ENCODE measurements around the gene SPATS1. TPM values are rescaled to one million over a fixed set of nuclear protein-coding genes. Genes with fewer than 3 reads are reported as not detected.

The SPATS1 gene
- total and polyA plus RNA-seq, 9 donors, result 0.25 to 1.4 (median 0.28) TPM; not detected in 6

DNA sequence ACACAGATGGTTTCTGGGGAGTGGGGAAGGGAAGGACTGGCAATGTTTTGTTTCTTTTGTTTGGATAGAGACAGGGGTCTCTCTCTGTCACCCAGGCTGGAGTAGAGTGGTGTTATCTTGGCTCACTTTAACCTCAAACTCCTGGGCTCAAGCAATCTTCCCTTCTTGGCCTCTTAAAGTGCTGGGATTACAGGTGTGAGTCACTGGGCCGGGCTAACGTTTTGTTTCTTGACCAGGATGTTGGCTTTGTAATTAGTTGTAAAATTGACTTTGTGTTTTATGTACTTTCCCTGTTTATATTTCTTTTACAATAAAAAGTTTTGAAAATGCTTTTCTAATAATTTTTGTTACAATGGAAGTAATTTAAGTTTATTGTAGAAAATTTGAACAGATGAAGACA is 10.9 kb downstream of the SPATS1 start:
- Histone ChIP-seq H3K9me3 (peaks cover 0 to 2% of the 10 kb centered on the region in 2 donors), H3K4me1 (ENCODE audit: insufficient read depth) (no peaks in the 10 kb centered on the region), H3K36me3 (no peaks in the 10 kb centered on the region), H3K4me3 (no peak overlapping the region), H3K27me3 (no peaks in the 10 kb centered on the region), H3K27ac (no peak overlapping the region)
- intact Hi-C loops (cut with DNase I), result no loop called here
- WGBS, 3 donors, result 59 to 77% (median 65%) methylated on average over 2 of the region's 2 CpGs
- TF ChIP-seq EP300 (IDR thresholded peaks at IDR 0.05), result no peak
- DNase-seq, result no peak

DNA sequence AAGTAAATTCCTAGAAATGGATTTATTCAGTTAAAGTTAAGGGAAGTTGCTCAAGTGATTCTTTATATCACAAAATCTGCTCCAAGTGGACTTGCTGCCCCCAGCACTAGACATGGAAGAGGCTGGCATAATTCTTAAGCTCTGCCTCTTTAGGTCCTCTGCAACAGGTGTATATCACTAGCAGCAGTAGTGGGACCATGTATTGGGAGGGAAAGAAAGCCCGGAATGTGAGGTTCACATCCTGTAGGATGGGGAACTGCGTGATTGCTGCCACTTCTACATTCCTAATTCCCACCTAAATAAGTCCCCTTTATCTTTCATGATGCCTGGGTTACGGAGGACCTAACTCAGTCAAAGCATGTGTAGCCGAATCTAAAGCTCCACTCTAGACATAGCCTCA is 13.2 kb downstream of the SPATS1 start:
- H3K4me3 ChIP-seq, result no peak overlapping the region
- H3K36me3 ChIP-seq, result no peaks in the 10 kb centered on the region
- intact Hi-C loops (cut with DNase I), result no loop called here
- H3K4me1 ChIP-seq (ENCODE audit: insufficient read depth), result no peaks in the 10 kb centered on the region
- H3K27me3 ChIP-seq, result no peaks in the 10 kb centered on the region
- peaks cover 0 to 2% of the 10 kb centered on the region in 2 donors for H3K9me3 ChIP-seq
- TF ChIP-seq CTCF (IDR thresholded peaks at IDR 0.05) (no peak), EP300 (IDR thresholded peaks at IDR 0.05) (no peak), POLR2A (IDR thresholded peaks at IDR 0.05) (no peak)
- 67 to 79% (median 79%) methylated on average over 4 of the region's 4 CpGs for WGBS, 3 donors
- no peak overlapping the region for H3K27ac ChIP-seq
- no peak for DNase-seq

DNA sequence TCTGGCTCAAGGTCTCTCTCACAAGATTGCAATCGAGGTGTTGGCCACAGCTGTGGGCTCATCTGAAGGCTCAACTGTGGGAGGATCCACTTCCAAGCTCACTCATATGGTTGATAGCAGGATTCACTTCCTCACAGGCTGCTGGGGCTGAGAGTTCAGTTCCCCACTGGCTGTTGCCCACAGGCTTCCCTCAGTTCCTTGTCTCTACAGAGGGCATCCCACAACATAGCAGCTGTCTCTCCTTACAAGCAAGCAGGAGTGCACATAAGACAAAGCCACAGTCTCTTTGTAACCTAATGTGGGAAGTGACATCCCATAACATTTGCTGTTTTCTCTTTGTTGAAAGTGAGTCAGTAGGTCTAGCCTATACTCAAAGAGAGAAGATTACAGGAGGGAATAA is 14.0 kb downstream of the SPATS1 start:
- Histone ChIP-seq H3K9me3 (peaks cover 0 to 2% of the 10 kb centered on the region in 2 donors), H3K36me3 (no peaks in the 10 kb centered on the region), H3K27me3 (no peaks in the 10 kb centered on the region), H3K4me3 (no peak overlapping the region), H3K4me1 (ENCODE audit: insufficient read depth) (no peaks in the 10 kb centered on the region), H3K27ac (no peak overlapping the region)
- intact Hi-C loops (cut with DNase I), result no loop called here
- DNase-seq, result no peak
- TF ChIP-seq POLR2A (IDR thresholded peaks at IDR 0.05) (no peak), EP300 (IDR thresholded peaks at IDR 0.05) (no peak), CTCF (IDR thresholded peaks at IDR 0.05) (no peak)
- WGBS, 3 donors, result 24 to 52% (median 29%) methylated on average over 1 of the region's 1 CpG

- no peaks in the 10 kb centered on the region for H3K27me3 ChIP-seq
- no peak for DNase-seq
- intact Hi-C loops (cut with DNase I), result no loop called here
- TF ChIP-seq CTCF (IDR thresholded peaks at IDR 0.05) (no peak), EP300 (IDR thresholded peaks at IDR 0.05) (no peak), POLR2A (IDR thresholded peaks at IDR 0.05) (no peak)
- 48 to 72% (median 48%) methylated on average over 3 of the region's 3 CpGs for WGBS, 3 donors
- no peak overlapping the region for H3K4me3 ChIP-seq
- H3K36me3 ChIP-seq, result no peaks in the 10 kb centered on the region
- H3K9me3 ChIP-seq, result peaks cover 0 to 2% of the 10 kb centered on the region in 2 donors
- no peaks in the 10 kb centered on the region for H3K4me1 ChIP-seq (ENCODE audit: insufficient read depth)
- no peak overlapping the region for H3K27ac ChIP-seq
Measured at GRCh38 chr6:44359973-44360372, 17.5 kb downstream of the SPATS1 start.

- H3K27ac ChIP-seq, result no peak overlapping the region
- peaks cover 0 to 2% of the 10 kb centered on the region in 2 donors for H3K9me3 ChIP-seq
- TF ChIP-seq EP300 (IDR thresholded peaks at IDR 0.05) (no peak), POLR2A (IDR thresholded peaks at IDR 0.05) (no peak), CTCF (IDR thresholded peaks at IDR 0.05) (no peak)
- no peak for DNase-seq
- no peak overlapping the region for H3K4me3 ChIP-seq
- H3K27me3 ChIP-seq, result no peaks in the 10 kb centered on the region
- WGBS, 3 donors, result 73 to 82% (median 74%) methylated on average over 6 of the region's 6 CpGs
- H3K4me1 ChIP-seq (ENCODE audit: insufficient read depth), result no peaks in the 10 kb centered on the region
- H3K36me3 ChIP-seq, result no peaks in the 10 kb centered on the region
- intact Hi-C loops (cut with DNase I), result no loop called here
Measured at GRCh38 chr6:44361947-44362346, 19.5 kb downstream of the SPATS1 start.

Data from ovary (tissue), 9 donors.